HepG2 (cell line): ENCODE measurements around the gene NR2F6. TPM values are rescaled to one million over a fixed set of nuclear protein-coding genes. Genes with fewer than 3 reads are reported as not detected.

Experiments used
- ARID4A ChIP-seq: sonication (generic); formaldehyde crosslinking; IDR thresholded peaks from 2 replicates; pipeline ENCODE4 v1.5.0; 2020; ENCODE audit warnings: mild to moderate bottlenecking, missing genetic modification reagents, borderline replicate concordance
- EED ChIP-seq: sonication (generic); formaldehyde crosslinking; IDR thresholded peaks from 2 replicates; pipeline ENCODE4 v1.5.0; 2020; ENCODE audit warnings: mild to moderate bottlenecking, missing genetic modification reagents
- FOXC1 ChIP-seq: sonication (generic); formaldehyde crosslinking; IDR thresholded peaks from 2 replicates; pipeline ENCODE4 v1.8.0; 2022; ENCODE audit warnings: mild to moderate bottlenecking, missing genetic modification reagents, borderline replicate concordance
- HOXA9 ChIP-seq: sonication (generic); formaldehyde crosslinking; IDR thresholded peaks from 2 replicates; pipeline ENCODE4 v1.8.1; 2022; ENCODE audit warnings: missing genetic modification reagents, mild to moderate bottlenecking, moderate library complexity, borderline replicate concordance
- MBNL3 ChIP-seq: fragments of 250-450 bp; sonication (Bioruptor Pico); conservative IDR thresholded peaks from 2 replicates; pipeline ENCODE4 v1.8.0; 2022; ENCODE audit warnings: mild to moderate bottlenecking, inconsistent platforms
- NBN ChIP-seq: fragments of 450-650 bp; conservative IDR thresholded peaks from 2 replicates; pipeline ENCODE4 v1.6.1; 2017
- NR0B2 ChIP-seq: sonication (generic); formaldehyde crosslinking; IDR thresholded peaks from 2 replicates; pipeline ENCODE4 v1.4.0; 2020; ENCODE audit warnings: mild to moderate bottlenecking, missing genetic modification reagents
- SP4 ChIP-seq: sonication (generic); formaldehyde crosslinking; IDR thresholded peaks from 2 replicates; pipeline ENCODE4 v1.8.1; 2023; ENCODE audit warnings: mild to moderate bottlenecking, missing genetic modification reagents
- THYN1 ChIP-seq: sonication (generic); formaldehyde crosslinking; IDR thresholded peaks from 2 replicates; pipeline ENCODE4 v1.8.1; 2023; ENCODE audit warnings: low read depth, mild to moderate bottlenecking, moderate library complexity, missing genetic modification reagents, borderline replicate concordance
- XRCC5 ChIP-seq: fragments of 200-400 bp; formaldehyde crosslinking; optimal IDR thresholded peaks from 2 replicates; pipeline ENCODE3; 2017; ENCODE audit warnings: mild to moderate bottlenecking, low read length
- ZBTB1 ChIP-seq: sonication (generic); formaldehyde crosslinking; IDR thresholded peaks from 2 replicates; pipeline ENCODE4 v1.4.0; 2020; ENCODE audit warnings: missing genetic modification reagents, borderline replicate concordance
- ZBTB33 ChIP-seq: sonication (generic); formaldehyde crosslinking; IDR thresholded peaks from 2 replicates; pipeline ENCODE4 v1.4.0; 2020; ENCODE audit warnings: missing genetic modification reagents
- ZNF12 ChIP-seq: sonication (generic); formaldehyde crosslinking; IDR thresholded peaks from 2 replicates; pipeline ENCODE4 v1.5.0; 2020; ENCODE audit warnings: missing genetic modification reagents
- ZNF569 ChIP-seq: sonication (generic); formaldehyde crosslinking; IDR thresholded peaks from 2 replicates; pipeline ENCODE4 v1.5.0; 2020; ENCODE audit warnings: mild to moderate bottlenecking, missing genetic modification reagents, moderate library complexity, borderline replicate concordance
- ZNF782 ChIP-seq: sonication (generic); formaldehyde crosslinking; IDR thresholded peaks from 2 replicates; pipeline ENCODE4 v1.4.0; 2020; ENCODE audit warnings: missing genetic modification reagents, mild to moderate bottlenecking, borderline replicate concordance
- ZNF841 ChIP-seq: sonication (generic); formaldehyde crosslinking; IDR thresholded peaks from 2 replicates; pipeline ENCODE4 v1.8.1; 2023; ENCODE audit warnings: missing genetic modification reagents, borderline replicate concordance
- ZNF891 ChIP-seq: sonication (generic); formaldehyde crosslinking; IDR thresholded peaks from 2 replicates; pipeline ENCODE4 v1.5.0; 2020; ENCODE audit warnings: mild to moderate bottlenecking, missing genetic modification reagents
- ZSCAN5A ChIP-seq: sonication (generic); formaldehyde crosslinking; IDR thresholded peaks from 2 replicates; pipeline ENCODE4 v1.8.0; 2022; ENCODE audit warnings: mild to moderate bottlenecking, missing genetic modification reagents, borderline replicate concordance
- polyA plus RNA-seq, 8 experiments: library from polyadenylated mRNA; depleted of rRNA in 3 of 8; stranded (reverse) in 7 of 8; unstranded in 1 of 8; fragments of >200 nt; fragmentation: Illumina TruSeq in 4 of 8; extraction: Trizol in 4 of 8; gene quantifications; 2 replicates each; pipeline versions ENCODE4 v1.2.1 to v1.2.3, GENCODE V29; 2011 to 2016; ENCODE audit warnings: low read depth in 4 of 8, missing spikeins in 1 of 8, mixed read lengths in 1 of 8; ENCODE audit not compliant: insufficient read depth in 1 of 8
- total RNA-seq, 5 experiments: library from RNA; depleted of rRNA; stranded (reverse); fragments of >200 nt; fragmentation: Illumina TruSeq; extraction: Trizol; gene quantifications; 2 replicates each; pipeline ENCODE4 v1.2.3, GENCODE V29; 2016; ENCODE audit warnings: low read depth in 1 of 5

The NR2F6 gene
- total and polyA plus RNA-seq, 2 of the 13 experiments (the other 11 are each of a cell fraction or from before 2014, with no cell fraction given) = 30.9 to 72.4 TPM

DNA sequence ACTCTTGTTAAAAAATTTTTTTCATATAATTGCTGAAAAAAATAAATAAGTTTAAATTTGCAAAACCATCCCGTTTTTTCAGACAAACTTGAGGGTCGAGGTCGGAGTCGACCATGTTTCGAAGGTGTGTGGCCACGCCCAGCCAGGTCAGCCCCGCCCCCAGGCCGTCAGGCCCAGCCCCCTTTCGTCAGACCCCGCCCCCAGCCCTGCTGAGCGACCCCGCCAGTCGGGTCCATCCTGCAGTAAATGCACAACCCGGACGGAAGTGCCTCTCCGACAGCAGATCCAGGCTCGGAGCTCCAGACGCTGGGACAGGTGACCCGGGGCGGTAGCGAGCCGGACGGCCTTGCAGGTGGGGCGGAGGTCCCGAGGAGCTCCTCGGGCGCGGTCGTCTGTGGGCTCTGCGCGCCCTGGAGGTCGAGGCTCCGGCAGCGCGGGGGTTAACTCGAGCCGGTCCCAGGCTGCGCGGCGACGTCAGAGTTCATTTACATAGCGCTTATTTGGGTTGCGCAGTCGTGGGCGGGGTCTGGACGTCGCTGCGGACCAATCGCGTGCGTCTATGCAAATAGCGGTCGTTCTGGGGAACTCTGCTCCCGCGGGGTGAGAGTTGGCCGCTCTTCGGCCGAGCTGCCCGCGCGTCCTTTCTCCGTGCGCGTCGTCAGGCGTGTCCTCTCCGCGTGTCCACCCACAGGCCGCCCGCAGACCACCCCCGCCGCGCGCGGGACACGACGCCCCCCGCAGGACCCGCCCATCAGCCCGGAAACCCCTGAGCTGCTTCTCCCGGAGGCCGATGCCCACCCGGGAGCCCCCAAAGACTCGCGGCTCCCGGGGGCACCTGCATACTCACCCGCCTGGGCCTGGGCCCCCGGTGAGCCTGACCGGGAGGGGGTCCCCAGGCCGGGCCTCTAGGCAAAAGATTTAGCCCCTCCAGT is 19.5 kb downstream of the NR2F6 start, which contains the start of gene OCEL1 (continued):
- 0 out of 2 replicates have a peak, but pooled peaks have one; percentile 28 for TF ChIP-seq ZNF891 (CRISPR knock-in tag)
- TF ChIP-seq EED (CRISPR knock-in tag) = no peak
- TF ChIP-seq ZNF569 (CRISPR knock-in tag) = no peak
- no peak for TF ChIP-seq NR0B2
- peak; percentile 28; the same call in 1 of the 2 replicates for TF ChIP-seq ZSCAN5A (CRISPR knock-in tag)
- TF ChIP-seq ZBTB1 (CRISPR knock-in tag) = no peak
- no peak for TF ChIP-seq NBN
- TF ChIP-seq HOXA9 (CRISPR knock-in tag) = peak; percentile 49; the same call in 1 of the 2 replicates
- TF ChIP-seq ZNF782 (CRISPR knock-in tag) = no peak
- TF ChIP-seq ARID4A (CRISPR knock-in tag) = peak; percentile 80
- TF ChIP-seq FOXC1 (CRISPR knock-in tag) = no peak; the same call in 1 of the 2 replicates
- no peak for TF ChIP-seq ZNF12 (CRISPR knock-in tag)
- TF ChIP-seq THYN1 (CRISPR knock-in tag) = no peak
- peak; percentile 91 for TF ChIP-seq SP4 (CRISPR knock-in tag)
- no peak for TF ChIP-seq MBNL3
- no peak for TF ChIP-seq ZBTB33
- no peak for TF ChIP-seq XRCC5
- TF ChIP-seq ZNF841 (CRISPR knock-in tag) = peak; percentile 54; the same call in 1 of the 2 replicates
